ENCODE measurements around the gene LTBR. TPM values are rescaled to one million over a fixed set of nuclear protein-coding genes. Genes with fewer than 3 reads are reported as not detected.

Gene LTBR
- total and polyA plus RNA-seq, 10 of the 15 experiments (the other 5 are each of a cell fraction or from before 2014, with no cell fraction given), result 0.24 to 0.44 TPM; not detected in 8

DNA sequence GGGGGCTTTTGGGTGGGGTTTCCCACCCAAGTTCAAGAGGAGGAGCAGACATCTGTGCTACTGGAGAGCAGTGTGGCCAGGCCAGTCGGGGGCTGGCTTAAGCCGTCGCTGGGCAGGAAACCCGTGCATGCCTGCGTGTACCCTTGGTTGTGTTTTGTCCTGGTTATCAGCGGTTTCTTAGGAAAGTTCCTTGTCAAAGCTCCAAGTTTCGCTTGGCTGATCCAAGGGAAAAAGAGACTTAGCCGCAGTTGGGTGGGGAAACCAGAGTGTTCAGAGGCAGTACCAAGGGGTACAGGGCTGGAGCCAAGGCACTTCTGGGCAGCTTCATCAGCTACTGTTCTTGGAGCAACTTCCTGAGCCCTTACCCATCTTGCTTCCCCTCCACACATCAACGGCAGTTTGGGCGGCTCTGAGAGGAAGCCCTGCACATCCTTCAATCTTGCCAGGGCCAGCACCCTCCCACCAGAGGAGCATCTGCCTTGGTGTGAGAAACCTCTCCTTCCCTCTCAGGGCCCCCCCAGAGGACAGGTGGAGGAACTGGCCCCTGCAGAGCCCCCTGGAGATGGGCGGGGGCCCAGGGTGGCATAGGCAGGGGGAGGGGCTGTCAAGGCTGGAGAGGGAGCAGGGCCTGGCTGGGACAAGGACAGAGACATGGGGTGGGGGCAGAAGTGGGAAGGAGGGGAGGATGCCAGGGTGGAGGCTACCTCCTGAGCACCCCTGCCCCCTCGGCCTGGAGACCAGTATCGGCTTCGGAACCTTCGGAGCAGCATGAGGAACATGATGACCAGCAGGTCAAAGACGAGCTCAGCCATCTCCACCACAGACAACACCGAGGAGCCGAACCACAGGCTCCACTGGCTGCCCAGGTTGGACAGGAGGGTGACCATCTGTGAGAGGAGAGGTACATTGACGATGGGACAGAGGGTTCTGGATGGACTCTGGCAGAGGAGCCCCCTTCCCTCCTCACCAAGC lies 36.3 kb upstream of the LTBR start:
- BruUV-seq (replicated peaks), result no TSS peak
- peak overlapping the region; percentile 4; the same call in 1 of the 2 replicates for H2AFZ ChIP-seq (ENCODE audit: control insufficient read depth, low read depth, low read length)
- H3K27ac ChIP-seq (ENCODE audit: control insufficient read depth, insufficient read depth), result no peak overlapping the region
- ChIA-PET CTCF (no interaction called here), SMC1A (ENCODE audit: uncharacterized antibody, unreplicated experiment) (interaction anchor here (0.8 kb wide), 1 partner anchor 13 kb away, joined by 3 read pairs; no protein-coding TSS in a partner anchor), POLR2A (no interaction called here), RAD21 (ENCODE audit: unreplicated experiment) (no interaction called here)
- WGBS (ENCODE audit: insufficient coverage, insufficient replicate concordance, low lambda C conversion rate, missing lambda C conversion rate), result 20% methylated on average over 18 of the region's 19 CpGs
- H3K36me3 ChIP-seq (ENCODE audit: control insufficient read depth in 2 of 2, insufficient read depth in 2 of 2, low read length in 1 of 2), result no peaks in the 10 kb centered on the region
- no peaks in the 10 kb centered on the region for H4K20me1 ChIP-seq (ENCODE audit: control insufficient read depth, insufficient read depth)
- ATAC-seq (peak; percentile 37; the same call in 2 of the 3 replicates), DNase-seq (ENCODE audit: low read depth, low spot score) (no peak), FAIRE-seq (no peak)
- peaks cover 3 to 7% of the 10 kb centered on the region in 2 experiments; a peak in 3 of 4 replicates for H3K27me3 ChIP-seq (replicated peaks in 1 of 2; ENCODE audit: control insufficient read depth in 2 of 2, insufficient read depth in 2 of 2, low read length in 1 of 2)
- no peak overlapping the region for H3K4me3 ChIP-seq
- intact Hi-C loops (cut with micrococcal nuclease; ENCODE audit: unreplicated experiment) (no loop called here), in situ Hi-C loops (cut with MboI) (no loop called here)
- H3K9ac ChIP-seq (ENCODE audit: control insufficient read depth, insufficient read depth, low read length), result no peak overlapping the region
- H3K4me1 ChIP-seq (ENCODE audit: control insufficient read depth, insufficient read depth, low read length), result no peaks in the 10 kb centered on the region; the same call in 1 of the 2 replicates
- no peaks in the 10 kb centered on the region for H3K79me2 ChIP-seq (ENCODE audit: control insufficient read depth, insufficient read depth, low read length)
- H3K4me2 ChIP-seq (ENCODE audit: control insufficient read depth, insufficient read depth), result no peak overlapping the region
- H3K9me3 ChIP-seq (replicated peaks; ENCODE audit: control insufficient read depth, insufficient read depth, low read length), result no peaks in the 10 kb centered on the region; the same call in 2 of the 3 replicates
- TF ChIP-seq, protein P1, sequence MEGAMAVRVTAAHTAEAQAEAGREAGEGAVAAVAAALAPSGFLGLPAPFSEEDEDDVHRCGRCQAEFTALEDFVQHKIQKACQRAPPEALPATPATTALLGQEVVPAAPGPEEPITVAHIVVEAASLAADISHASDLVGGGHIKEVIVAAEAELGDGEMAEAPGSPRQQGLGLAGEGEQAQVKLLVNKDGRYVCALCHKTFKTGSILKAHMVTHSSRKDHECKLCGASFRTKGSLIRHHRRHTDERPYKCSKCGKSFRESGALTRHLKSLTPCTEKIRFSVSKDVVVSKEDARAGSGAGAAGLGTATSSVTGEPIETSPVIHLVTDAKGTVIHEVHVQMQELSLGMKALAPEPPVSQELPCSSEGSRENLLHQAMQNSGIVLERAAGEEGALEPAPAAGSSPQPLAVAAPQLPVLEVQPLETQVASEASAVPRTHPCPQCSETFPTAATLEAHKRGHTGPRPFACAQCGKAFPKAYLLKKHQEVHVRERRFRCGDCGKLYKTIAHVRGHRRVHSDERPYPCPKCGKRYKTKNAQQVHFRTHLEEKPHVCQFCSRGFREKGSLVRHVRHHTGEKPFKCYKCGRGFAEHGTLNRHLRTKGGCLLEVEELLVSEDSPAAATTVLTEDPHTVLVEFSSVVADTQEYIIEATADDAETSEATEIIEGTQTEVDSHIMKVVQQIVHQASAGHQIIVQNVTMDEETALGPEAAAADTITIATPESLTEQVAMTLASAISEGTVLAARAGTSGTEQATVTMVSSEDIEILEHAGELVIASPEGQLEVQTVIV (IDR thresholded peaks at IDR 0.05; ENCODE audit: borderline replicate concordance, partially characterized antibody), result no peak
- TF ChIP-seq RELB (IDR thresholded peaks at IDR 0.05; ENCODE audit: low read depth) (no peak), KDM1A (IDR thresholded peaks at IDR 0.05; ENCODE audit: borderline replicate concordance) (no peak), GATAD2B (conservative IDR thresholded peaks at IDR 0.05; ENCODE audit: low read depth) (no peak), REST (IDR thresholded peaks at IDR 0.05; ENCODE audit: low read depth, low read length) (no peak), KAT2A (conservative IDR thresholded peaks at IDR 0.05; ENCODE audit: control insufficient read depth, low read depth, low read length) (no peak), TBL1XR1 (IDR thresholded peaks at IDR 0.05; ENCODE audit: low read depth, low read length) (no peak), KLF5 (IDR thresholded peaks at IDR 0.05; ENCODE audit: partially characterized antibody) (no peak), RELA (IDR thresholded peaks at IDR 0.05; ENCODE audit: borderline replicate concordance, partially characterized antibody) (no peak)
- TF ChIP-seq, protein P2, sequence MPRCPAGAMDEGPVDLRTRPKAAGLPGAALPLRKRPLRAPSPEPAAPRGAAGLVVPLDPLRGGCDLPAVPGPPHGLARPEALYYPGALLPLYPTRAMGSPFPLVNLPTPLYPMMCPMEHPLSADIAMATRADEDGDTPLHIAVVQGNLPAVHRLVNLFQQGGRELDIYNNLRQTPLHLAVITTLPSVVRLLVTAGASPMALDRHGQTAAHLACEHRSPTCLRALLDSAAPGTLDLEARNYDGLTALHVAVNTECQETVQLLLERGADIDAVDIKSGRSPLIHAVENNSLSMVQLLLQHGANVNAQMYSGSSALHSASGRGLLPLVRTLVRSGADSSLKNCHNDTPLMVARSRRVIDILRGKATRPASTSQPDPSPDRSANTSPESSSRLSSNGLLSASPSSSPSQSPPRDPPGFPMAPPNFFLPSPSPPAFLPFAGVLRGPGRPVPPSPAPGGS (IDR thresholded peaks at IDR 0.05; ENCODE audit: borderline replicate concordance, insufficient read depth, low read depth, low read length, poor library complexity, severe bottlenecking), result no peak

Data from GM12878 (cell line).